Activated CD8-positive, alpha-beta memory T cell treated with anti-CD3 and anti-CD28 coated beads, Interleukin-2, amount 50 U/mL, for 24 hours (primary cell): Measurements from ENCODE around the gene PLSCR1.
"Not testable (repeated sequence)": the region's sequence is repeated elsewhere in the genome, so short reads cannot be mapped to it uniquely, and the experiment has no call there.

Experiments used
- DNase-seq: peaks from one replicate; pipeline ENCODE4 v3.0.0-alpha.2; 2020; ENCODE audit errors: extremely low read depth

Gene PLSCR1

DNA sequence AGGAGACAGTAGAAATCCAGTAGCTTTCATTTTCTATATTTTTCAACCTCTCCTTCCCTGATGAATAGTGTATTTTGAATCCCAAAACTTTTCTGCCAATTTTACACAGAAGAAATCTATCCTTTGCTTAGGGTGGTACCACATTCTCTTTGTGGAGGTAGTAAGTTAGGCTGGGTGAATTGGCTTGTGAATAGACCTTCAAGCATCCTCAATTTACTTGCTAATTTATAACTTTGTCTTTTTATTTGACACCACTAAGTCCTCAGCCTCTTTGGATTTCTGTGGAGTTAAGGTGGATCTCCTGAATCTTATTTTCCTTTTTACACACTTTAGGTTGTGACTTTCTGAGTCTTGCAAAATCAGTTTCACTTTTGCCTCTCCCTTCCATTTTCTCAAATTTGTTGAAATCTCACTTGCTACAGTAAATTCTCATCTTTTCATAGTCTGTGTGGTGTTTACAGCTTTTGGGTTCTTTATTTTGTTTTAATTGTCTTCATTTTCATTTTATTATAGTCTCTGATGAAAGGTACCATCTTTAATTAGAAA is 5.7 kb upstream of the PLSCR1 start:
- DNase-seq, result no peak

DNA sequence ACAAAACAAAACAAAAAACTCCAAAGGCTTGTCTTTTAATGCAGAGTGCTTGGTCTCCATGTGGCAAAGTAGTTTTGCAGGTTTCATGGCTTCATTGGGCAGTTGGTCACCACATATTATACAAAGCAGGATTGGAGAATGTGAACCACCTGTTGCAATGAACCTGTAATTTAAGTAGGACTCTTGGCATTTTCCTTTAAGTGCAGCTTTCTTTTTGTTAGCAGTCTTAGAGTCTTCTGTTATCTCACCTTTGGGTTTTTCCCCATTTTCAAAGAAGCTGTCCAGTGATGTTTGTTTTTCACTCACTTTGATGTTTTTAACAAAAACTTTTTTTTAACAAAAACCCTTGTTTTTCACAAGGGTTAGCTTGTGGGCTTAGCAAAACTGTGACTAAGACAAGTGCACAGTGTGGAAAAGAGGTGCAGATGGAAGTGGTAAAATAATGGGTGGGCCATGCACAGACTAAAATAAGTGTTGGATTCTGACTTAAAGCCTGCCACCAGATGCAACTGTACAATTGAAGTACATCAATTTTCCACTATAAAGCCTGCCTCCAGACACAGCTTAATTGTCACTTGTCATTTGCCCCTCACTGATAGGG is 2.9 kb upstream of the PLSCR1 start:
- no peak for DNase-seq

DNA sequence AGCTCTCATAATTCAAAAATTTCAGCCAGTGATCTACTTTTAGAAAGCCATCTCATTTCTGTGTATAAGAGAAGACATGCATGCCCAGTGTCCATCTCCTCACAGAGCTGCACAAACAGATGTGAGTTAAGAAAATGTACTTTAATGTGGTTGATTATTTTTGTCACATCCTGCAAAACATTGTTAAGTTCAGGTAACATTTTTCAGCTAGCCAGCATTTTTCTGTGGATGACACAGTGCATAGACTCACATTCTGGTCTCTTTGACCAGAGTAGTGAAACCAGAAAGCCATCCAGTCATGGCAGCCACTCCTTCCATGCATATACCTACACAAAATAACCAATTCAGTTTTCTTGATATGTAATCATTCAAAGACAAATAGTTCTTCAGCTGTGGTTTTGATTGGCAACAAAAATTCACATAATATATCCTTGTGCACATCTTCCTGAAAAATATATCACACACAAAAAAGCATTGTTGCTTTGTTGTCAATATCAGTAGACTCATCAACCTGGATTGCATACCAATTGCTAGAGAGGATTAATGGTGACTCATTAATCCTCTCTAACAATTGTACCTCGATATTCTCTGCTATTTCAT is 2.1 kb upstream of the PLSCR1 start:
- no peak for DNase-seq

DNA sequence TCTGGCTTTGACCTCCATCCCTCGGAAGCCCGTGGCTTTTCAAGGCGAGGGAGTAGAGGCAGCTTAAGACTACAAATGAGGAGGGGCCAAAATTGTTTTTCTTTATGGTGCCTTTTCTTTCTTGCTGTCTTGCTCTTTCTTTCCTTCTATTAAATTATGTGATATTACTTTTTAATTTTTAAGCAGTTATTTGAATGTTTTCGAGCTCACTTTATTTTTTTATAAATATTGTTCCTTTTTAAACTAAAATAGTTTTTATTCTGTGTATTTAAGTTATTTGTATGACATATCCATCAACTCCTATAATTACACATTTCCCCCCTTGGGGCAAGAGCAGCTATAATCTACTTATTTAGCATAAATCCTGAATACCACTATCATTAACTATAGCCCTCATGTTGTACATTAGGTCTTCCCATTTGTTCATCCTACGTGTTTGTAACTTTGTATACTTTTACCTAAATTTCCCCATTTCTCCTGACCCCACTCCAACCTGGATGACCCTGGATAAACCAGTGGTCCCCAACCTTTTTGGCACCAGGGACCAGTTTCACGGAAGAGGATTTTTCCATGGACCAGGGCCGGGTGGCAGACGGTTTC is 622 bp upstream of the PLSCR1 start:
- no peak for DNase-seq

- DNase-seq, result no peak
Measured at GRCh38 chr3:146543461-146544001, 876 bp downstream of the PLSCR1 start.

GRCh38 chr3:146542978-146543377 is 1.4 kb downstream of the PLSCR1 start:
- DNase-seq, result no peak

DNA sequence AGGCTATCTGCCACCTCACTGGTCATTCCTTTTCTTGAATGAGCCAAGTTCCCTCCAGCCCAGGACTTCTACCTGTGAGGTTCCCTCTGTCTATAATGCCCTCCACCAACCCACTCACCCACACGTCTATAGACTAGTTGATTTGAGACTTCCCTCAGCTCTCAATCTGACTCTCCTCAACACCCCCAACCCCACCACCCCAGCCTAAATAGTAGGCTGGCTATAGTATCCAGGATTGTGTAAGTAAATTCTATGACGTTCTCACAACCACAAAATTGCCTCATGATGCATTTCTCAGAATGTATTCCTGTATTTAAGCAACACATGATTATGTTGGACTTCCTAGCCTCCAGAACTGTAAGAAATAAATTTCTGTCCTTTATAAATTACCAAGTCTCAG is 2.2 kb downstream of the PLSCR1 start:
- DNase-seq, result no peak

- no peak for DNase-seq
Measured at GRCh38 chr3:146540978-146541377, 3.4 kb downstream of the PLSCR1 start.

DNA sequence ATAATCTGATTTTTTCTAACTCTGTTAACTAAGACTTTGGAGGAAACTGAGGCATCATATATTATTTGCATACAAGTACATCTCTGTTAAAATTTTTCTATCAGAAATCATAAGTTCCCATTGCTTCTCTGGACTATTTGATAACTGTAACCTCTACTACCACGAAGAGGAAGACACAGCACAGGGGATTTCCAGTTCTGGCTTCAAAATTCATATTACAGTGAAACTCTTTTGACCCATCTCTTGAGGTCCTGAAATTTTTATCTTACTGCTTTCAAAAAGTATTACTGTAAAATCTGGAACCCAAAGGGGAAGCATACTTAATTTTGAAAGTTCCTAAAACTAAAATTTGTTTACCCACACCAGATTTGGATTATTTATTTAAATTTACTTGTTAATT is 4.2 kb downstream of the PLSCR1 start:
- DNase-seq, result no peak

DNA sequence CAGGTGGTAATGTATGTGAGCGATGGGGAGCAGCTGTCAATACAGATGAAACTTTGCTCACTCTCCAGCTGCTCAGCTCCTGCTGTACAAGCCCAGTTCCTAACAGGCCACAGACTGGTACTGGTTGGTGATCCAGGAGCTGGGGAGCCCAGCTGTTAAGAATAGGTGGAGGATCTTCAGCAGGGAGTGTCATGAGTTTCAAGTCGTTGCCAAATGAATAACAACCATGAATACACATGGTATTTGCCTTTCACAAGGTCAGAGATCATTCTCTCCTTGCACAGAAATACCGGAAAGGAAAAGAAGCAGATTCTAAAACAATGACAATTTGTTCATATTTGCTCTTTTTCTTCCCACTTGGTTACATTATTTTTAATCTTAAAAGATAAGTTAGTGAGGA is 5.1 kb downstream of the PLSCR1 start:
- DNase-seq, result no peak

GRCh38 chr3:146537603-146538002 is 6.8 kb downstream of the PLSCR1 start:
- DNase-seq, result no peak

GRCh38 chr3:146536681-146537080 is 7.7 kb downstream of the PLSCR1 start:
- DNase-seq, result no peak

- DNase-seq, result no peak
Measured at GRCh38 chr3:146532406-146532805, 12.0 kb downstream of the PLSCR1 start.

GRCh38 chr3:146530609-146531008 is 13.8 kb downstream of the PLSCR1 start:
- no peak for DNase-seq

DNA sequence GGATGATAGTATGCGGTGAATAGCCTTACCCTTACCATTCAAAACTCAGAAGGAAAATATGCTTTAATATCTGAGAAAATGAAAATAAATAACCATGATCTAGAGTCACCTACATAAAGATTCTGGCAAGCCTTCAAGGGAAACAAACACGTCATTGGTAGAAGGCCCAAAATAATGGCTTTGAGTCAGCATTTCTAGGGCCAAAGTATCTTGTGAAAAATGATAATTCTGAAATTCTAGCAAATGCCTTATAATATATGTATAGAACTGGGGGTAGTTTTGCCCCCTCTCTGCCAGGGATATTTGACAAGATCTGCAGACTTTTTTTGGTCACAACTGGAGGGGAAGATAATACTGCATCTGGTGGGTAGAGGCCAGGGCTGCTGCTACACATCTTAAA is 15.4 kb downstream of the PLSCR1 start:
- no peak for DNase-seq

DNA sequence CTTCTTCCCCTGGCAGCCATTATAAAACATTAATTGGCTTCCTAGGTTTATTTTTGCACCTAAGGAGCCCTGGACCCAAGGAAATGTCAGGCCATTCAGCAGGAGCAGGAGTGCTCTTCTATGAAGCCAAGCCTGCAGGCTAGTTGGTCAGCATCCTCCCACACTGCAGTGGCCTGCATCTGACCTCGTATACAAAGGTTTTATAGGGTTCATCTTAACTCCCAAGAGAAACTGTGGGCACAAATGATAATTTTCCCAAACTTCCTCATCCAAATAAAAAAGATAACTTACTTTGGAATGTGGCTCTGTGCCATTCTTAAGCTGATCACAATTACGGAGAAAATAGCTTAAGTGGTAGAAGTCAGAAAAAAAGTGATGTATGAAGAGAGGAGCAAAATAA is 19.4 kb downstream of the PLSCR1 start:
- DNase-seq, result no peak

GRCh38 chr3:146523531-146523930 is 20.9 kb downstream of the PLSCR1 start:
- DNase-seq, result no peak

- DNase-seq, result not testable (repeated sequence)
Measured at GRCh38 chr3:146522174-146523158, 21.9 kb downstream of the PLSCR1 start.

- no peak for DNase-seq
Measured at GRCh38 chr3:146521394-146521793, 23.0 kb downstream of the PLSCR1 start.

GRCh38 chr3:146519810-146520209 is 24.6 kb downstream of the PLSCR1 start:
- no peak for DNase-seq

- DNase-seq, result no peak
Measured at GRCh38 chr3:146517684-146518435, 26.5 kb downstream of the PLSCR1 start.
